Mammary epithelial cell (primary cell): ENCODE results near the gene BRF1.

Experiments used
- EZH2 ChIP-seq: IDR thresholded peaks from 2 replicates; pipeline ENCODE4 v1.6.1; 2012; ENCODE audit warnings: low read length, inconsistent platforms, borderline replicate concordance
- TF ChIP-seq, protein P1 (sequence below), 2 donors: IDR thresholded peaks in 1 of 2; conservative IDR thresholded peaks in 1 of 2; 2 replicates each; pipeline ENCODE4 v1.5.1; 2011 to 2012; ENCODE audit warnings: inconsistent platforms in 2 of 2, low read length in 2 of 2, mild to moderate bottlenecking in 2 of 2, control low read depth in 1 of 2, low read depth in 1 of 2; ENCODE audit not compliant: insufficient read depth in 1 of 2; ENCODE audit errors: extremely low read depth in 1 of 2

- TF ChIP-seq, protein P1, sequence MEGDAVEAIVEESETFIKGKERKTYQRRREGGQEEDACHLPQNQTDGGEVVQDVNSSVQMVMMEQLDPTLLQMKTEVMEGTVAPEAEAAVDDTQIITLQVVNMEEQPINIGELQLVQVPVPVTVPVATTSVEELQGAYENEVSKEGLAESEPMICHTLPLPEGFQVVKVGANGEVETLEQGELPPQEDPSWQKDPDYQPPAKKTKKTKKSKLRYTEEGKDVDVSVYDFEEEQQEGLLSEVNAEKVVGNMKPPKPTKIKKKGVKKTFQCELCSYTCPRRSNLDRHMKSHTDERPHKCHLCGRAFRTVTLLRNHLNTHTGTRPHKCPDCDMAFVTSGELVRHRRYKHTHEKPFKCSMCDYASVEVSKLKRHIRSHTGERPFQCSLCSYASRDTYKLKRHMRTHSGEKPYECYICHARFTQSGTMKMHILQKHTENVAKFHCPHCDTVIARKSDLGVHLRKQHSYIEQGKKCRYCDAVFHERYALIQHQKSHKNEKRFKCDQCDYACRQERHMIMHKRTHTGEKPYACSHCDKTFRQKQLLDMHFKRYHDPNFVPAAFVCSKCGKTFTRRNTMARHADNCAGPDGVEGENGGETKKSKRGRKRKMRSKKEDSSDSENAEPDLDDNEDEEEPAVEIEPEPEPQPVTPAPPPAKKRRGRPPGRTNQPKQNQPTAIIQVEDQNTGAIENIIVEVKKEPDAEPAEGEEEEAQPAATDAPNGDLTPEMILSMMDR (conservative IDR thresholded peaks at IDR 0.05 in 1 of 2, IDR thresholded peaks at IDR 0.05 in 1 of 2; ENCODE audit: extremely low read depth in 1 of 2, insufficient read depth in 1 of 2, low read depth in 1 of 2, low read length in 2 of 2), result no peak
- TF ChIP-seq EZH2, result no peak
These were observed 118.3 kb downstream of the BRF1 start for GRCh38 chr14:105182296-105183020.
